ENCODE results near the gene HOXD1.

The HOXD1 gene

DNA sequence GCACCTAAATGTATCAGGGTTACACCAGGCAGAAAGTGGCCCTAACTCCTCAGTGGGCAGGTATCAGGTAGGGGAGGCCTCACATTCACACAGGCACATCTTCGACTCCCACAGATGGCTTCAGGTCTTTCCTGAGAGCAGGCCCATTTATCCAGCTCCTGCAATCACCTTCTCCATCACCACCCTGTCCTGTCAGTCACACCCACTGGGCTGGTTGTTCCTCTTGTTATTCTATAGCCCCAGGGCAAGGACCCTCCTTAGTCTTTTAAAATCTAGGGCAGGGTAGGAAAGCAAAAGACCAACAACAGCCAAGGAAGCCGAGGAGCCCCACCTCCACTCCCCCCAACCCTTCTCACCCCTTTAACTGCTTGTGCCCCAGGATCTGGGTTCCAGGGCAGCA, 46.2 kb upstream of the HOXD1 start:
- no peaks in the 10 kb centered on the region for H3K4me1 ChIP-seq
- no peak overlapping the region for H3K9ac ChIP-seq
- H3K79me2 ChIP-seq = no peaks in the 10 kb centered on the region
- H3K4me2 ChIP-seq (ENCODE audit: low read length) = no peak overlapping the region
- no peaks in the 10 kb centered on the region for H3K9me3 ChIP-seq (ENCODE audit: control insufficient read depth, low read length)
- no peak overlapping the region for H3K4me3 ChIP-seq (ENCODE audit: low read depth, low read length)
- H3K27ac ChIP-seq = no peak overlapping the region
- no peaks in the 10 kb centered on the region for H3K36me3 ChIP-seq (ENCODE audit: control insufficient read depth, insufficient read depth, low read length)
- TF ChIP-seq, protein P1, sequence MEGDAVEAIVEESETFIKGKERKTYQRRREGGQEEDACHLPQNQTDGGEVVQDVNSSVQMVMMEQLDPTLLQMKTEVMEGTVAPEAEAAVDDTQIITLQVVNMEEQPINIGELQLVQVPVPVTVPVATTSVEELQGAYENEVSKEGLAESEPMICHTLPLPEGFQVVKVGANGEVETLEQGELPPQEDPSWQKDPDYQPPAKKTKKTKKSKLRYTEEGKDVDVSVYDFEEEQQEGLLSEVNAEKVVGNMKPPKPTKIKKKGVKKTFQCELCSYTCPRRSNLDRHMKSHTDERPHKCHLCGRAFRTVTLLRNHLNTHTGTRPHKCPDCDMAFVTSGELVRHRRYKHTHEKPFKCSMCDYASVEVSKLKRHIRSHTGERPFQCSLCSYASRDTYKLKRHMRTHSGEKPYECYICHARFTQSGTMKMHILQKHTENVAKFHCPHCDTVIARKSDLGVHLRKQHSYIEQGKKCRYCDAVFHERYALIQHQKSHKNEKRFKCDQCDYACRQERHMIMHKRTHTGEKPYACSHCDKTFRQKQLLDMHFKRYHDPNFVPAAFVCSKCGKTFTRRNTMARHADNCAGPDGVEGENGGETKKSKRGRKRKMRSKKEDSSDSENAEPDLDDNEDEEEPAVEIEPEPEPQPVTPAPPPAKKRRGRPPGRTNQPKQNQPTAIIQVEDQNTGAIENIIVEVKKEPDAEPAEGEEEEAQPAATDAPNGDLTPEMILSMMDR (IDR thresholded peaks at IDR 0.05) = no peak
- H2AFZ ChIP-seq = no peak overlapping the region
- H3K27me3 ChIP-seq (ENCODE audit: control insufficient read depth, insufficient read depth, low read length) = peaks cover 8% of the 10 kb centered on the region

DNA sequence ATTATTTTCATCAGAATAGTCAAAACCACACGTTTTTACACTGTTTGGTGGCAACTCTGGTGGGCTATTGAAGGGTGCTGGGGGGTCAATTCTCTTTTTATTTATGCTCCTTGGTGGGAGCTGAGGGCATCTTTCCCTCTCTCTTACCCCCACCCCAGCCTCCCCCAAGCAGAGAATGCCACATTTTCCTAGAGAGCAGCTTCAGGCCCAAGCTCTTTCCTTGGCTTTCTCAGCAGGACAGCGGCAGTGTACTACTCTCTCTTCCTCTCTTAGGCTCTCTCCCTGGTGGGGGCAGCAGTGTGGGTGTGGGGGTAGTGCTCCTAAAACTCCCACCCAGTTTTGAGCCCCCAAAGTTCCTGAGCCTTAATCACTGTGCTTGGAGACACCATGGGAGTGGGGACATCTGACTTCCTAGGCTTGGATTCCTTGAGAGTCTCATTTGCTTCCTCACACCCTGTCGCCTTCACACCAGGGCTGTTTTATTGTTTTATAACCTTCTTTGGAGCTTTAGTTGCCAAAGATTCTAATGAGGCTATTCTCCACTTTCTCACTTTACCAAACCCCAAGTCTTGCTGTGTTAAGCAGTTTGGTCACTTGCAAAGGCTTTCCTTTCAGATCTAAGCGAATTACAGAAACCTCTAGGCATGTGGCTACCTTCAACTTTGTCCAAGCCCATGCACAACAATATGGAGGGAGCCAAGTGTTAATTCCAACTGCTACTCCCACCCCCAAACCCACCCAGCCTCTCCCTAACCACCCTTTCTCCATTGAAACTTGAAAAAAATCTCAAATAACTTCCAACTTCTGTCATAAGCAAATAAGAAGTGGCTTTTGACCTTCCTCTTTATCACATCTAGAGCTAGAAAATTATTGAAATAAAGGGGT, 43.1 kb upstream of the HOXD1 start:
- Histone ChIP-seq H3K4me3 (ENCODE audit: low read depth, low read length) (no peak overlapping the region), H3K27me3 (ENCODE audit: control insufficient read depth, insufficient read depth, low read length) (peaks cover 8% of the 10 kb centered on the region), H3K27ac (no peak overlapping the region), H3K4me2 (ENCODE audit: low read length) (no peak overlapping the region), H3K9ac (no peak overlapping the region), H3K36me3 (ENCODE audit: control insufficient read depth, insufficient read depth, low read length) (no peaks in the 10 kb centered on the region), H3K79me2 (no peaks in the 10 kb centered on the region), H3K4me1 (no peaks in the 10 kb centered on the region), H2AFZ (no peak overlapping the region), H3K9me3 (ENCODE audit: control insufficient read depth, low read length) (no peaks in the 10 kb centered on the region)
- TF ChIP-seq, protein P1 (IDR thresholded peaks at IDR 0.05) = no peak

DNA sequence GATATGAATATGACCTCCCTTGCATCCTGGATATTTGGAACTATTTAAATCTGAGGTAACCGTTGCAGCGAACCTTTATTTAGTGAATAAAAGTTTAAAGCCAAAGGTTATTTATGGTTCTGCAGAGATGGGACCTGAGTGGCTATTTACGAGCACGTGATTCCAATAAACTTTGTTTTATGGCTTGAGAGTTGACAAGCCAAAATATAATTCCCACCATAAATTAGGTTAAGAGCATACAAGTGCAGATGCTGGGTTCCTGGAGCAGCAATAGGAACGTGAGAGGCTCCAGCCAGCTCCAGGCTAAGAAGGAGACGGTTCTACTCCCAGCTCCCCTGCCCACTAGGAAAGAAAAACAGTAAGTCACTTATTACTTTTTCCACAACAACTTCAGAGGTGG, 42.4 kb upstream of the HOXD1 start:
- Histone ChIP-seq H3K4me2 (ENCODE audit: low read length) (no peak overlapping the region), H2AFZ (no peak overlapping the region), H3K27me3 (ENCODE audit: control insufficient read depth, insufficient read depth, low read length) (peaks cover 3% of the 10 kb centered on the region), H3K36me3 (ENCODE audit: control insufficient read depth, insufficient read depth, low read length) (no peaks in the 10 kb centered on the region), H3K79me2 (no peaks in the 10 kb centered on the region), H3K4me3 (ENCODE audit: low read depth, low read length) (no peak overlapping the region), H3K9me3 (ENCODE audit: control insufficient read depth, low read length) (no peaks in the 10 kb centered on the region), H3K27ac (no peak overlapping the region), H3K9ac (no peak overlapping the region), H3K4me1 (no peaks in the 10 kb centered on the region)
- TF ChIP-seq, protein P1 (IDR thresholded peaks at IDR 0.05) = no peak

DNA sequence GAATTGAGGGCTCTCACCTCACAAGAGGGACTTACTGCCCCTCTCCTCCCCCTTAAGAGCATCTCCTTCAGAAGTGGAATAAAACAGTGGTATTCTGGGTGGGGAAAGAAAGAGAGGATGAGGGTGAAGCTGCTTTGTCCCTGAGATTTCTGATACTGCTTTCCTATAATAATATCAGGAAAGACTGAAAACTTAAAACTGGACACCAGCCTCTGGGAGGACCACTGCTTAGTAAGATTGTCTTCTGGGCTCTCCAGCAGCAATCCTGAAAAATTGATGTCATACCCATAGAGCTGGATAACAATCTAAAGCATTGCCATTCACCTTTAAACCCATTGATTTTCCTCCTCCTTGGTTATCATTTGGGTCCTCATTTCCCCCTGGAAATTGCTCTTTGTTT, 41.8 kb upstream of the HOXD1 start:
- H2AFZ ChIP-seq = no peak overlapping the region
- H3K4me3 ChIP-seq (ENCODE audit: low read depth, low read length) = no peak overlapping the region
- no peak overlapping the region for H3K9ac ChIP-seq
- H3K27me3 ChIP-seq (ENCODE audit: control insufficient read depth, insufficient read depth, low read length) = peaks cover 3% of the 10 kb centered on the region
- H3K9me3 ChIP-seq (ENCODE audit: control insufficient read depth, low read length) = no peaks in the 10 kb centered on the region
- no peak overlapping the region for H3K27ac ChIP-seq
- H3K4me1 ChIP-seq = no peaks in the 10 kb centered on the region
- no peak overlapping the region for H3K4me2 ChIP-seq (ENCODE audit: low read length)
- no peaks in the 10 kb centered on the region for H3K79me2 ChIP-seq
- TF ChIP-seq, protein P1 (IDR thresholded peaks at IDR 0.05) = no peak
- no peaks in the 10 kb centered on the region for H3K36me3 ChIP-seq (ENCODE audit: control insufficient read depth, insufficient read depth, low read length)
